Activated T-cell treated with anti-CD3 and anti-CD28 coated beads, Interleukin-2, amount 50 U/mL, for 24 hours (primary cell): Measurements from ENCODE around the gene TAP2.

ENCODE experiments used
- DNase-seq: peaks from one replicate; pipeline ENCODE4 v3.0.0-alpha.2; 2020
- H3K27ac Mint-ChIP-seq: 2 replicates; pipeline ENCODE4 v1.8.0; 2020; ENCODE audit warnings: mild to moderate bottlenecking, mixed read lengths
- H3K27me3 Mint-ChIP-seq: 2 replicates; pipeline ENCODE4 v1.8.0; 2020; ENCODE audit warnings: mixed read lengths
- H3K36me3 Mint-ChIP-seq: 2 replicates; pipeline ENCODE4 v1.8.0; 2020; ENCODE audit warnings: low read depth, mixed read lengths
- H3K4me1 Mint-ChIP-seq: 2 replicates; pipeline ENCODE4 v1.8.0; 2020; ENCODE audit warnings: low read depth, mixed read lengths
- H3K4me3 Mint-ChIP-seq: 2 replicates; pipeline ENCODE4 v1.8.0; 2020; ENCODE audit warnings: mild to moderate bottlenecking, moderate library complexity, mixed read lengths
- H3K9me3 Mint-ChIP-seq: 2 replicates; pipeline ENCODE4 v1.8.0; 2020; ENCODE audit warnings: mixed read lengths

Gene TAP2

DNA sequence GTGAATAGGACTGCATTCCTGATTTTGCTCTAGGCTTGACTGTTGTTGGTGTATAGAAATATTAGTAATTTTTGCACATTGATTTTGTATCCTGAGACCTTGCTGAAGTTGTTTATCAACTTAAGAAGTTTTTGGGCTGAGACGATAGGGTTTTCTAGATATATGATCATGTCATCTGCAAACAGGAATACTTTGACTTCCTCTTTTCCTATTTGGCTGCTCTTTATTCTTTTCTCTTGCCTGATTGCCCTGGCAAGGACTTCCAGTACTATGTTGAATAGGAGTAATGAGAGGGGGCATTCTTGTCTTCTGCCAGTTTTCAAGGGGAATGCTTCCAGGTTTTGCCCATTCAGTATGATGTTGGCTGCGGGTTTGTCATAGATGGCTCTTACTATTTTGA lies 35.1 kb downstream of the TAP2 start:
- Mint-ChIP-seq H3K4me3 (no peak overlapping the region), H3K4me1 (peaks cover 9% of the 10 kb centered on the region), H3K27me3 (peaks cover 73% of the 10 kb centered on the region), H3K36me3 (no peaks in the 10 kb centered on the region), H3K9me3 (no peaks in the 10 kb centered on the region), H3K27ac (no peak overlapping the region)
- DNase-seq, result no peak

GRCh38 chr6:32799740-32800139 lies 38.8 kb downstream of the TAP2 start:
- peaks cover 11% of the 10 kb centered on the region for H3K4me1 Mint-ChIP-seq
- DNase-seq, result no peak
- H3K36me3 Mint-ChIP-seq, result no peaks in the 10 kb centered on the region
- H3K27me3 Mint-ChIP-seq, result peaks cover 70% of the 10 kb centered on the region
- no peak overlapping the region for H3K27ac Mint-ChIP-seq
- H3K4me3 Mint-ChIP-seq, result no peak overlapping the region
- H3K9me3 Mint-ChIP-seq, result no peaks in the 10 kb centered on the region

DNA sequence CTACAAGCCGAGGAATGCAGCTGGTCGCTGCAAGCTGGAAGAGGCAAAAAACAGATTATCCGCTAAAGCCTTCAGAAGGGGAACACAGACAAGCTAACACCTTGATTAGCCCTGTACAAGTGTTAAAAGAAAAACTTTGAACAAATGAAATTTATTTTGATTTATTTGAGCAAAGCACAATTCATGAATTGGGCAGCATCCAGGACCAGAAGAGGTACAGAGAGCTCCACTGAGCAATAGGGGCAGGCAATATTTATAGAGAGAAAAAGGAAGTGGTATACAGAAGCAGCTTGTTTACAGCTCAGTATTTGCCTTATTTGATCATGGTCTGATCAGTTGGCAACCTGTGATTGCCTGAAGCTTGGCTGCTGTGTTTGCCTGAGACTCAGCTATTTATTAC lies 39.4 kb downstream of the TAP2 start:
- Mint-ChIP-seq H3K27me3 (peaks cover 66% of the 10 kb centered on the region), H3K9me3 (no peaks in the 10 kb centered on the region), H3K4me1 (peaks cover 17% of the 10 kb centered on the region), H3K27ac (no peak overlapping the region), H3K36me3 (no peaks in the 10 kb centered on the region), H3K4me3 (no peak overlapping the region)
- DNase-seq, result no peak

DNA sequence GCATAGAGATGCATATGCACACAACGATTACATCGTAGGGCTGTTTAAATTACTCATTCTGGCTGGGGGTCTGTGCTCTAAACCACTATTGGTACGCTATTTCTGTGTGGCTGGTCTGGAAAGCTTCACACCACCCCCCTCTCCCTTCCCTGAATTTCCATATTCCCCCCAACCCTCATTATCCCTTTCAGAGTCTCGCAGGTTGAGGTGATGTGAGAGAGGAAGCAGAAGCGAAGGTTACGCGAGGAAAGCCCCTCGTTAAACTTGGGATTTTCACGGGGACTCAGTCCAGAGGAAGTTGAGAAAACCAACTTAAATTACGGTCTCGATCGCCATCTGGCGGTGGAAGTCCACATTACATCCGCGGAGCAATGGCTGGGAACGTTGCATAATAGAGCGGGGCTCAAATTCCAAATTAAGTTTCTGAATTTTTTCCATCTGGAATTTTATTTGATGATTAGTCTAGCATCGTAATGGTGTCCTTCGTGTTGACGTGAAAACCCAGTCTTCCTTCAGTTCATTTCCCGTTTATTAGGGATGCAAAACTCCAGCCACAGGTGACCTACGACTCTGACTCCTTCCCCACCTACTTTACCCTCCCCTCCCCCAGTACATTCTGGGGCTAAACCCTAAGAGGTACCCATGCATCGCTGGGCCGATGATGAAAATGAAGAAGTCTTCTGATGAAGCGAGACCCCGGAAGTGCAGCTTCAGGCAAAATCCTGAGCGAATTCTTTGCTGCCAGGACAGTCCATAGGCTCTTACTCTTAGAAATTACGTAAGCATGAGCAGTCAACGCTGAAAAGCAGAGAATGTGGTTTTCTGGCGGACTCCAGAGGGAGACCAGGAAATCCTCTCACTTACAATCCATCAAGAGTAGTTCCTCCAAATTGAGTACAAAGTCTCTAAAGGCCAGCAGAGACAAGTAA lies 41.4 kb downstream of the TAP2 start:
- Mint-ChIP-seq H3K27me3 (peaks cover 57% of the 10 kb centered on the region), H3K27ac (no peak overlapping the region)
- DNase-seq, result peak; percentile 89

GRCh38 chr6:32794510-32794909 lies 44.0 kb downstream of the TAP2 start:
- H3K27me3 Mint-ChIP-seq, result peaks cover 57% of the 10 kb centered on the region

More for the DNA sequence above, 41.4 kb downstream of the TAP2 start:
- Mint-ChIP-seq H3K9me3 (no peaks in the 10 kb centered on the region), H3K4me1 (peaks cover 23% of the 10 kb centered on the region), H3K4me3 (peak overlapping the region; percentile 57), H3K36me3 (no peaks in the 10 kb centered on the region)

DNA sequence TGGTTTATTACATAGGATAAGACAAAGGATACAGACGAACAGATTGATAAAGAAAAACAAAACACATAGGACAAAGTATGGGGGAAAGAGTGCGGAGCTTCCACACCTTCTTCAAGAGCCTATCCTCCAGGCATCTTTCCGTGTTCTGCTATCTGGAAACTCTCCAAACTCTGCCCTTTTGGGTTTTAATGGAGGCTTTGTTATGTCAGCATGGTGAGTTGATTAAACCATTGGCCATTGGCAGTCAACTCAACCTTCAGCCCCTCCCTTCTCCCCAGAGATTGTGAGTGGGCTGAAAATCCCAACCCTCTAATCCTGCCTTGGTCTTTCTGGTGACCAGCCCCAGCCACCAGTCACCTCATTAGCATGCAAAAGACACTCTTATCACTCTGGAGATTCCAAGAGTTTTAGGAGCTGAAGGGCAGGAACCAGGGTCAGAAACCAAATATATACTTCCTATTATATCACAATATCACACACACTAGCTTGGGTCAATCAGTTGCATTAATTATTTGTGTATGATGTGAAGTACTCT lies 45.6 kb downstream of the TAP2 start:
- peaks cover 23% of the 10 kb centered on the region for H3K4me1 Mint-ChIP-seq

More at GRCh38 chr6:32794510-32794909, 44.0 kb downstream of the TAP2 start:
- DNase-seq, result no peak
- Mint-ChIP-seq H3K4me3 (no peak overlapping the region), H3K27ac (no peak overlapping the region), H3K36me3 (no peaks in the 10 kb centered on the region), H3K4me1 (peaks cover 23% of the 10 kb centered on the region), H3K9me3 (no peaks in the 10 kb centered on the region)

DNA sequence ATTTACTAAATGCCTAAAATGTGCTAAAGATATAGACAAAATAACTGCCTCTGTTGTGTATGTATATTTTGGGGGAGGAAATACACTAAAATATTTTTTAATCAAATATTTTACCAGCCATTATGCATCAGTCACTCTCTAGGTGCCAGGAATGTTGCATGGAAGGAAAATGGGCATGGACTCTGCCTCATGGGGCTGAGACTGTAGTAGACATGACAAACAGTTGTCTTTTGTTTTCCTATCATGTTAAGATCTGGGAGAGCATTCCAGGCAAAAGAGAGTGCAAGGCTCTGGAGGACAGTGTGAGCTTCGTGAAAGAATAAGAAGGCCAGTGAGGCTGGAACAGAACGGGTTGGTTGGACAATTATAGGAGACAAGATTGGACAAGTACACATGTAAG lies 48.2 kb downstream of the TAP2 start:
- Mint-ChIP-seq H3K9me3 (no peaks in the 10 kb centered on the region), H3K4me1 (peaks cover 15% of the 10 kb centered on the region), H3K36me3 (no peaks in the 10 kb centered on the region), H3K27me3 (peaks cover 59% of the 10 kb centered on the region), H3K27ac (no peak overlapping the region), H3K4me3 (no peak overlapping the region)
- no peak for DNase-seq

More for the DNA sequence above, 45.6 kb downstream of the TAP2 start:
- Mint-ChIP-seq H3K36me3 (no peaks in the 10 kb centered on the region), H3K9me3 (no peaks in the 10 kb centered on the region), H3K4me3 (no peak overlapping the region), H3K27me3 (peaks cover 56% of the 10 kb centered on the region), H3K27ac (no peak overlapping the region)
- no peak for DNase-seq
